Panc1 (cell line): ENCODE data around the gene CDCA8. TPM values are rescaled to one million over a fixed set of nuclear protein-coding genes. Genes with fewer than 3 reads are reported as not detected.

Experiments
- ATAC-seq: fragments of 200-7000 bp; cut with Tn5 transposase; 2 replicates; pipeline ENCODE4 v1.9.1; 2020; ENCODE audit warnings: mild to moderate bottlenecking, moderate library complexity
- BruUV-seq: library from RNA; stranded (reverse); fragments of 400-500 nt; replicated peaks from 2 replicates; lab custom pipeline; 2021; lab: Mats Ljungman, UMichigan
- CTCF ChIA-PET: fragments of 300-600 bp; sonication (Branson Sonifier 250); formaldehyde crosslinking; loops from one replicate; lab custom pipeline; 2022; ENCODE audit warnings: antibody characterized with exemption; lab: Charles Lee
- POLR2A ChIA-PET: fragments of 300-600 bp; sonication (Branson Sonifier 250); formaldehyde crosslinking; loops from one replicate; lab custom pipeline; 2022; ENCODE audit warnings: antibody characterized with exemption; lab: Charles Lee
- DNase-seq: peaks from one replicate; pipeline ENCODE4 v3.0.0-alpha.2; 2010; ENCODE audit warnings: low read depth, low spot score
- H3K27ac ChIP-seq: 2 replicates; pipeline ENCODE4 v1.5.1; 2011; ENCODE audit warnings: mild to moderate bottlenecking, low read length, inconsistent platforms
- H3K27me3 ChIP-seq: fragments of 200-500 bp; sonication (Bioruptor generic); 2 replicates; pipeline ENCODE4 v1.6.0; 2014; ENCODE audit warnings: low read length, inconsistent platforms; ENCODE audit not compliant: control insufficient read depth, insufficient read depth
- H3K36me3 ChIP-seq: fragments of 200-500 bp; sonication (Bioruptor generic); 2 replicates; pipeline ENCODE4 v1.5.1; 2014; ENCODE audit warnings: inconsistent platforms, mild to moderate bottlenecking, low read length, moderate library complexity; ENCODE audit not compliant: control insufficient read depth, insufficient read depth
- H3K4me1 ChIP-seq: 2 replicates; pipeline ENCODE4 v1.5.1; 2011; ENCODE audit warnings: inconsistent platforms, mild to moderate bottlenecking, low read length, moderate library complexity; ENCODE audit not compliant: control insufficient read depth, insufficient read depth
- H3K4me3 ChIP-seq, 2 experiments: 2 replicates each; pipeline ENCODE4 v1.5.1; 2011 to 2012; ENCODE audit warnings: low read depth in 2 of 2, low read length in 2 of 2, mild to moderate bottlenecking in 2 of 2, inconsistent platforms in 1 of 2, moderate library complexity in 1 of 2
- H3K9me3 ChIP-seq: fragments of 200-500 bp; sonication (Bioruptor generic); 2 replicates; pipeline ENCODE4 v1.5.1; 2014; ENCODE audit warnings: low read depth, mild to moderate bottlenecking, inconsistent platforms, low read length, moderate library complexity; ENCODE audit not compliant: control insufficient read depth, insufficient read depth
- CTCF ChIP-seq: fragments of 450-650 bp; IDR thresholded peaks from 2 replicates; pipeline ENCODE4 v1.5.1; 2017; ENCODE audit warnings: mild to moderate bottlenecking
- POLR2AphosphoS5 ChIP-seq: IDR thresholded peaks from 2 replicates; pipeline ENCODE4 v1.6.1; 2012; ENCODE audit warnings: mild to moderate bottlenecking, low read depth, low read length, moderate library complexity
- REST ChIP-seq, 2 experiments: IDR thresholded peaks; 2 replicates each; pipeline ENCODE4 v1.6.1; 2011 to 2012; ENCODE audit warnings: low read depth in 2 of 2, control low read depth in 1 of 2, low read length in 1 of 2, mild to moderate bottlenecking in 1 of 2, moderate library complexity in 1 of 2; ENCODE audit not compliant: insufficient read depth in 1 of 2
- SIN3A ChIP-seq: IDR thresholded peaks from 2 replicates; pipeline ENCODE4 v1.6.1; 2012; ENCODE audit warnings: low read depth, mild to moderate bottlenecking, low read length, moderate library complexity, borderline replicate concordance; ENCODE audit not compliant: insufficient read depth
- TCF7L2 ChIP-seq: IDR thresholded peaks from 2 replicates; pipeline ENCODE4 v1.6.1; 2011; ENCODE audit warnings: mild to moderate bottlenecking, low read depth, low read length, inconsistent platforms
- in situ Hi-C: cut with HindIII; loops from 2 replicates; pipeline ENCODE4 v1.10.0; 2016; ENCODE audit warnings: low sequenced_read_pairs, low pct_unique_long_range_greater_than_20kb
- intact Hi-C: fragments of 100-400 bp; cut with micrococcal nuclease; formaldehyde crosslinking; loops from one replicate; pipeline ENCODE4 v1.10.0; 2022; ENCODE audit not compliant: unreplicated experiment
- total RNA-seq: library from RNA; stranded (reverse); gene quantifications from one replicate; pipeline ENCODE4 v1.2.1, GENCODE V29; 2021; ENCODE audit not compliant: unreplicated experiment

Gene CDCA8
- total RNA-seq, 1 experiment from 2014 or later = 56.5 TPM

GRCh38 chr1:37673920-37674319 lies 18.4 kb upstream of the CDCA8 start:
- ChIA-PET POLR2A (interaction anchor here (0.5 kb wide), 1 partner anchor 179 kb away, joined by 3 read pairs; no protein-coding TSS in a partner anchor), CTCF (interaction anchor here (0.6 kb wide), 1 partner anchor 70 kb away, joined by 7 read pairs; no protein-coding TSS in a partner anchor)
- Histone ChIP-seq H3K4me1 (no peaks in the 10 kb centered on the region), H3K4me3 (no peak overlapping the region), H3K27me3 (peaks cover 8% of the 10 kb centered on the region), H3K36me3 (no peaks in the 10 kb centered on the region), H3K27ac (no peak overlapping the region), H3K9me3 (no peaks in the 10 kb centered on the region)
- in situ Hi-C loops = no loop called here
- ATAC-seq = no peak
- DNase-seq = no peak
- no TSS peak for BruUV-seq
- no peak for TF ChIP-seq REST (IDR thresholded peaks at IDR 0.05; ENCODE audit: insufficient read depth in 1 of 2, low read depth in 2 of 2, low read length in 1 of 2)
- no peak for TF ChIP-seq CTCF
- no peak for TF ChIP-seq POLR2AphosphoS5
- no peak for TF ChIP-seq SIN3A
- no peak for TF ChIP-seq TCF7L2
- intact Hi-C loops = no loop called here

- POLR2A ChIA-PET = interaction anchor here (0.6 kb wide), 1 partner anchor 1313 kb away, joined by 3 read pairs; no protein-coding TSS in a partner anchor
- in situ Hi-C loops = no loop called here
Measured at GRCh38 chr1:37676281-37677142, 15.8 kb upstream of the CDCA8 start.

More at GRCh38 chr1:37676281-37677142, 15.8 kb upstream of the CDCA8 start:
- no peak overlapping the region for H3K4me3 ChIP-seq
- no peaks in the 10 kb centered on the region for H3K9me3 ChIP-seq
- H3K4me1 ChIP-seq = no peaks in the 10 kb centered on the region
- H3K27ac ChIP-seq = no peak overlapping the region
- peaks cover 3% of the 10 kb centered on the region; the same call in 1 of the 2 replicates for H3K36me3 ChIP-seq
- intact Hi-C loops = no loop called here
- CTCF ChIA-PET = no interaction called here
- H3K27me3 ChIP-seq = peaks cover 4% of the 10 kb centered on the region; the same call in 1 of the 2 replicates
- BruUV-seq = no TSS peak
- TF ChIP-seq SIN3A = no peak
- no peak for TF ChIP-seq CTCF
- no peak for TF ChIP-seq TCF7L2
- TF ChIP-seq REST (IDR thresholded peaks at IDR 0.05; ENCODE audit: insufficient read depth in 1 of 2, low read depth in 2 of 2, low read length in 1 of 2) = no peak
- TF ChIP-seq POLR2AphosphoS5 = no peak
- ATAC-seq = no peak
- no peak for DNase-seq
